ENCODE data around the gene GUSB. TPM values are rescaled to one million over a fixed set of nuclear protein-coding genes. Genes with fewer than 3 reads are reported as not detected.
A peak's percentile ranks its signal among the peaks of the same experiment; 100 is the strongest.
"Not testable (repeated sequence)": the region's sequence is repeated elsewhere in the genome, so short reads cannot be mapped to it uniquely, and the experiment has no call there.

Gene GUSB
- total RNA-seq (20.5 and 21.8 TPM in 2 replicates), polyA plus RNA-seq (42.6 and 54.4 TPM in 2 replicates), polyA minus RNA-seq (ENCODE audit: low replicate concordance) (65.5 and 118 TPM in 2 replicates)
- 36.3 and 40.1 TPM in 2 replicates for polyA plus RNA-seq (2012)

- Histone ChIP-seq H3K79me2 (ENCODE audit: control insufficient read depth, insufficient read depth, low read length) (peaks cover 19% of the 10 kb centered on the region), H4K20me1 (ENCODE audit: control insufficient read depth, extremely low read depth, insufficient read depth, low read length) (no peaks in the 10 kb centered on the region), H3K27me3 (ENCODE audit: control insufficient read depth, insufficient read depth, low read length) (no peaks in the 10 kb centered on the region), H3K4me3 (replicated peaks in 1 of 4; ENCODE audit: control extremely low read depth in 1 of 4, insufficient read depth in 1 of 4, low read depth in 3 of 4, low read length in 4 of 4) (peak within 1 kb of the TSS; percentile 50 to 89 (median 73)), H3K27ac (ENCODE audit: insufficient read depth, low read length) (peak within 1 kb of the TSS; percentile 80), H3K9me3 (ENCODE audit: control insufficient read depth, insufficient read depth, low read depth, low read length) (no peaks in the 10 kb centered on the region), H3K9ac (ENCODE audit: insufficient read depth, low read length) (peak within 1 kb of the TSS; percentile 69), H2AFZ (ENCODE audit: low read length) (peak within 1 kb of the TSS; percentile 92), H3K36me3 (ENCODE audit: control insufficient read depth, insufficient read depth, low read length) (peaks cover 8% of the 10 kb centered on the region), H3K4me2 (ENCODE audit: extremely low read depth, insufficient read depth, low read length) (peak within 1 kb of the TSS; percentile 83), H3K4me1 (ENCODE audit: control insufficient read depth, extremely low read depth, insufficient read depth, low read length) (peaks cover 6% of the 10 kb centered on the region)
- DNase-seq (ENCODE audit: low read depth in 2 of 2), result peak; percentile 84 to 88
- TF ChIP-seq EZH2 (IDR thresholded peaks at IDR 0.05; ENCODE audit: low read length, missing control alignments), result no peak
- TF ChIP-seq, protein P1, sequence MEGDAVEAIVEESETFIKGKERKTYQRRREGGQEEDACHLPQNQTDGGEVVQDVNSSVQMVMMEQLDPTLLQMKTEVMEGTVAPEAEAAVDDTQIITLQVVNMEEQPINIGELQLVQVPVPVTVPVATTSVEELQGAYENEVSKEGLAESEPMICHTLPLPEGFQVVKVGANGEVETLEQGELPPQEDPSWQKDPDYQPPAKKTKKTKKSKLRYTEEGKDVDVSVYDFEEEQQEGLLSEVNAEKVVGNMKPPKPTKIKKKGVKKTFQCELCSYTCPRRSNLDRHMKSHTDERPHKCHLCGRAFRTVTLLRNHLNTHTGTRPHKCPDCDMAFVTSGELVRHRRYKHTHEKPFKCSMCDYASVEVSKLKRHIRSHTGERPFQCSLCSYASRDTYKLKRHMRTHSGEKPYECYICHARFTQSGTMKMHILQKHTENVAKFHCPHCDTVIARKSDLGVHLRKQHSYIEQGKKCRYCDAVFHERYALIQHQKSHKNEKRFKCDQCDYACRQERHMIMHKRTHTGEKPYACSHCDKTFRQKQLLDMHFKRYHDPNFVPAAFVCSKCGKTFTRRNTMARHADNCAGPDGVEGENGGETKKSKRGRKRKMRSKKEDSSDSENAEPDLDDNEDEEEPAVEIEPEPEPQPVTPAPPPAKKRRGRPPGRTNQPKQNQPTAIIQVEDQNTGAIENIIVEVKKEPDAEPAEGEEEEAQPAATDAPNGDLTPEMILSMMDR (conservative IDR thresholded peaks at IDR 0.05 in 1 of 2, IDR thresholded peaks at IDR 0.05 in 1 of 2; ENCODE audit: low read depth in 1 of 2, low read length in 2 of 2), result no peak
These were observed at the start of gene GUSB for GRCh38 chr7:65981965-65982792. GUSB (minus strand) TSS chr7:65982213; CDS start chr7:65982183, 30 bp downstream.

- not testable (repeated sequence) for DNase-seq (ENCODE audit: low read depth in 2 of 2); H3K4me1 ChIP-seq (ENCODE audit: control insufficient read depth, extremely low read depth, insufficient read depth, low read length); H3K27me3 ChIP-seq (ENCODE audit: control insufficient read depth, insufficient read depth, low read length); H3K27ac ChIP-seq (ENCODE audit: insufficient read depth, low read length); H3K9me3 ChIP-seq (ENCODE audit: control insufficient read depth, insufficient read depth, low read depth, low read length); H3K9ac ChIP-seq (ENCODE audit: insufficient read depth, low read length); H3K4me2 ChIP-seq (ENCODE audit: extremely low read depth, insufficient read depth, low read length); H3K4me3 ChIP-seq (replicated peaks in 1 of 4; ENCODE audit: control extremely low read depth in 1 of 4, insufficient read depth in 1 of 4, low read depth in 3 of 4, low read length in 4 of 4); H3K79me2 ChIP-seq (ENCODE audit: control insufficient read depth, insufficient read depth, low read length); H4K20me1 ChIP-seq (ENCODE audit: control insufficient read depth, extremely low read depth, insufficient read depth, low read length); H2AFZ ChIP-seq (ENCODE audit: low read length); H3K36me3 ChIP-seq (ENCODE audit: control insufficient read depth, insufficient read depth, low read length)
These were observed 46.3 kb upstream of the GUSB start for GRCh38 chr7:66028342-66028741.

DNA sequence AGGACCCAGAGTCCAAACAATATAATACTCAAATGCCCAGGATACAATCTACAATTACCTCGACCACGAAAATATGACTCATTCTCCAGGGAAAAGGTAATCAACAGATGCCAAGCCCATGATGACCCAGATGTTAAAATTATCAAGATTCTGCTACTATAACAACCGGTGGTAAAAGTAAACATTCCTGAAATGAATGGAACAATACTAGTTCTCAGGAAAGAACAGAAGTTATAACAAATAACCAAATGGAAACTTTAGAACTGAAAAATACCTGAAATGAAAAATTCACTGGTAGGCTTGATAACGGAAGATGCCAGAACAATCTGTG, 34.1 kb upstream of the GUSB start:
- Histone ChIP-seq H2AFZ (ENCODE audit: low read length) (no peak overlapping the region), H3K79me2 (ENCODE audit: control insufficient read depth, insufficient read depth, low read length) (no peaks in the 10 kb centered on the region), H3K4me2 (ENCODE audit: extremely low read depth, insufficient read depth, low read length) (no peak overlapping the region), H3K4me1 (ENCODE audit: control insufficient read depth, extremely low read depth, insufficient read depth, low read length) (no peaks in the 10 kb centered on the region), H3K36me3 (ENCODE audit: control insufficient read depth, insufficient read depth, low read length) (no peaks in the 10 kb centered on the region), H3K4me3 (replicated peaks in 1 of 4; ENCODE audit: control extremely low read depth in 1 of 4, insufficient read depth in 1 of 4, low read depth in 3 of 4, low read length in 4 of 4) (no peak overlapping the region), H3K27ac (ENCODE audit: insufficient read depth, low read length) (no peak overlapping the region), H4K20me1 (ENCODE audit: control insufficient read depth, extremely low read depth, insufficient read depth, low read length) (no peaks in the 10 kb centered on the region), H3K9ac (ENCODE audit: insufficient read depth, low read length) (no peak overlapping the region), H3K9me3 (ENCODE audit: control insufficient read depth, insufficient read depth, low read depth, low read length) (no peaks in the 10 kb centered on the region), H3K27me3 (ENCODE audit: control insufficient read depth, insufficient read depth, low read length) (no peaks in the 10 kb centered on the region)
- peak in 1 of 2 donors; percentile 57 for DNase-seq (ENCODE audit: low read depth in 2 of 2)
- no peak for TF ChIP-seq EZH2 (IDR thresholded peaks at IDR 0.05; ENCODE audit: low read length, missing control alignments)
- TF ChIP-seq, protein P1 (conservative IDR thresholded peaks at IDR 0.05 in 1 of 2, IDR thresholded peaks at IDR 0.05 in 1 of 2; ENCODE audit: low read depth in 1 of 2, low read length in 2 of 2), result no peak
